WTC11 (cell line): Measurements from ENCODE around the gene HLA-C.

Experiments used
- ATF2 ChIP-seq: sonication (generic); formaldehyde crosslinking; IDR thresholded peaks from 2 replicates; pipeline ENCODE4 v1.8.1; 2022; ENCODE audit warnings: low read depth, missing genetic modification reagents, borderline replicate concordance
- CTCF ChIP-seq: fragments of 200-600 bp; IDR thresholded peaks from 2 replicates; pipeline ENCODE4 v1.8.0; 2022; ENCODE audit warnings: antibody characterized with exemption
- E2F1 ChIP-seq: sonication (generic); formaldehyde crosslinking; IDR thresholded peaks from 2 replicates; pipeline ENCODE4 v1.8.0; 2022; ENCODE audit warnings: mild to moderate bottlenecking, missing genetic modification reagents
- ELF4 ChIP-seq: sonication (generic); formaldehyde crosslinking; IDR thresholded peaks from 2 replicates; pipeline ENCODE4 v1.8.1; 2022; ENCODE audit warnings: low read depth, mild to moderate bottlenecking, moderate library complexity, missing genetic modification reagents
- NR2C2 ChIP-seq: sonication (generic); formaldehyde crosslinking; IDR thresholded peaks from 2 replicates; pipeline ENCODE4 v1.8.0; 2022; ENCODE audit warnings: mild to moderate bottlenecking, missing genetic modification reagents
- RELA ChIP-seq: sonication (generic); formaldehyde crosslinking; IDR thresholded peaks from 2 replicates; pipeline ENCODE4 v1.8.1; 2022; ENCODE audit warnings: missing genetic modification reagents, mild to moderate bottlenecking, borderline replicate concordance
- TP53 ChIP-seq: sonication (generic); formaldehyde crosslinking; IDR thresholded peaks from 2 replicates; pipeline ENCODE4 v1.8.1; 2023; ENCODE audit warnings: mild to moderate bottlenecking, missing genetic modification reagents

- no peak for TF ChIP-seq TP53
- TF ChIP-seq CTCF: no peak
- TF ChIP-seq E2F1 (CRISPR knock-in tag): no peak
- no peak for TF ChIP-seq ATF2
- no peak for TF ChIP-seq RELA
- TF ChIP-seq ELF4: no peak
- TF ChIP-seq NR2C2 (CRISPR knock-in tag): no peak
These were observed 19.3 kb downstream of the HLA-C start for GRCh38 chr6:31252625-31253024.
